K562 (cell line): ENCODE measurements around the gene PCF11. TPM values are rescaled to one million over a fixed set of nuclear protein-coding genes. Genes with fewer than 3 reads are reported as not detected.

ENCODE experiments used
- CBFA2T2 ChIP-seq: fragments of 450-650 bp; conservative IDR thresholded peaks from 2 replicates; pipeline ENCODE4 v1.6.1; 2017; ENCODE audit warnings: mild to moderate bottlenecking
- GABPB2 ChIP-seq: fragments of 250-450 bp; sonication (Bioruptor Pico); conservative IDR thresholded peaks from 2 replicates; pipeline ENCODE4 v1.5.1; 2021; ENCODE audit warnings: mild to moderate bottlenecking
- MAFG ChIP-seq: fragments of 450-650 bp; conservative IDR thresholded peaks from 2 replicates; pipeline ENCODE4 v1.6.1; 2016; ENCODE audit warnings: missing genetic modification characterization, missing compliant biosample characterization
- MAFK ChIP-seq: IDR thresholded peaks from 2 replicates; pipeline ENCODE4 v1.6.1; 2011; ENCODE audit warnings: low read length, improper control_type of control experiment
- SRSF9 ChIP-seq: fragments of 200-400 bp; formaldehyde crosslinking; IDR thresholded peaks from 2 replicates; pipeline ENCODE4 v1.6.1; 2017; ENCODE audit warnings: low read depth, low read length, borderline replicate concordance
- ZBTB7A ChIP-seq: IDR thresholded peaks from 2 replicates; pipeline ENCODE4 v1.6.1; 2011; ENCODE audit warnings: low read depth, mild to moderate bottlenecking, low read length, moderate library complexity, borderline replicate concordance; ENCODE audit not compliant: control insufficient read depth
- ZFX ChIP-seq: sonication (generic); formaldehyde crosslinking; IDR thresholded peaks from 2 replicates; pipeline ENCODE4 v1.8.0; 2022; ENCODE audit warnings: mild to moderate bottlenecking, missing genetic modification reagents, moderate library complexity
- polyA plus RNA-seq, 8 experiments: library from polyadenylated mRNA; depleted of rRNA in 4 of 8; stranded (reverse) in 5 of 8; unstranded in 3 of 8; fragments of >200 nt; fragmentation: Nextera tagmentation in 2 of 8; fragmentation: Illumina TruSeq in 1 of 8; extraction: Ambion mirVana in 2 of 8; extraction: Trizol in 1 of 8; gene quantifications; 2 replicates each; pipeline versions ENCODE4 v1.2.1 to v1.2.3, GENCODE V29; 2011 to 2014; ENCODE audit warnings: inconsistent platforms in 1 of 8, missing spikeins in 1 of 8
- total RNA-seq, 7 experiments: library from RNA; depleted of rRNA in 6 of 7; stranded (reverse); fragments of >200 nt in 6 of 7; fragmentation: Illumina TruSeq in 2 of 7; extraction: Trizol in 2 of 7; gene quantifications; 2 replicates each; pipeline versions ENCODE4 v1.2.1 to v1.2.3, GENCODE V29; 2011 to 2021; ENCODE audit warnings: low replicate concordance in 1 of 7
- TF ChIP-seq, protein P1 (sequence below), 2 experiments: fragments of 450-650 bp; formaldehyde crosslinking in 1 of 2; IDR thresholded peaks; 2 replicates each; pipeline versions ENCODE4 v1.4.0 to v1.6.1; 2014 to 2020; ENCODE audit warnings: mild to moderate bottlenecking in 2 of 2, borderline replicate concordance in 1 of 2, low read depth in 1 of 2
- TF ChIP-seq, protein P2 (sequence below), 3 experiments: fragments of 200-800 bp in 1 of 3; sonication (Bioruptor generic) in 1 of 3; sonication (generic) in 1 of 3; formaldehyde crosslinking in 1 of 3; IDR thresholded peaks; 2 replicates each; pipeline versions ENCODE4 v1.6.1 to v1.8.0; 2016 to 2022; ENCODE audit warnings: mild to moderate bottlenecking in 2 of 3, missing compliant biosample characterization in 2 of 3, missing genetic modification characterization in 2 of 3, missing genetic modification reagents in 1 of 3

Gene PCF11
- total and polyA plus RNA-seq, 9 of the 15 experiments (the other 6 are each of a cell fraction or from before 2014, with no cell fraction given) = 9.3 to 91.6 (median 54.4) TPM

DNA sequence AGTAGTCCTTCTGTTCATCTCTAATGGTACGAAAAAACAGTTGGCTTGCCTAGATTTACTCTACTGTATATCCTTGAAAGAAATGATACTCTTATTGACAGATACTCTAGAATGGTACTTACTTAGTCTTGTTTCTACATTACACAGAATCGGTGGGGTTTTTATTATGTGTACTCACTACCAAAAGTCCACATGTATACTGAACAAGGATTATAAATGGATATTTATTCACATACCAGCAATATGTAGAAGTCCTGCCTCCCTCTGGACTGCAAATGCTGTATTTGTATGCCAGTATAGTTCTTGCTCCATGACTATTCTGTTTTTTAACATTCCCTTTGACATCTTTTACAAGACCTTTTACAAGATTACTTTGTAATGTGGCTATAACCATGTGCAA is 13.9 kb downstream of the PCF11 start (continued):
- TF ChIP-seq, protein P1, sequence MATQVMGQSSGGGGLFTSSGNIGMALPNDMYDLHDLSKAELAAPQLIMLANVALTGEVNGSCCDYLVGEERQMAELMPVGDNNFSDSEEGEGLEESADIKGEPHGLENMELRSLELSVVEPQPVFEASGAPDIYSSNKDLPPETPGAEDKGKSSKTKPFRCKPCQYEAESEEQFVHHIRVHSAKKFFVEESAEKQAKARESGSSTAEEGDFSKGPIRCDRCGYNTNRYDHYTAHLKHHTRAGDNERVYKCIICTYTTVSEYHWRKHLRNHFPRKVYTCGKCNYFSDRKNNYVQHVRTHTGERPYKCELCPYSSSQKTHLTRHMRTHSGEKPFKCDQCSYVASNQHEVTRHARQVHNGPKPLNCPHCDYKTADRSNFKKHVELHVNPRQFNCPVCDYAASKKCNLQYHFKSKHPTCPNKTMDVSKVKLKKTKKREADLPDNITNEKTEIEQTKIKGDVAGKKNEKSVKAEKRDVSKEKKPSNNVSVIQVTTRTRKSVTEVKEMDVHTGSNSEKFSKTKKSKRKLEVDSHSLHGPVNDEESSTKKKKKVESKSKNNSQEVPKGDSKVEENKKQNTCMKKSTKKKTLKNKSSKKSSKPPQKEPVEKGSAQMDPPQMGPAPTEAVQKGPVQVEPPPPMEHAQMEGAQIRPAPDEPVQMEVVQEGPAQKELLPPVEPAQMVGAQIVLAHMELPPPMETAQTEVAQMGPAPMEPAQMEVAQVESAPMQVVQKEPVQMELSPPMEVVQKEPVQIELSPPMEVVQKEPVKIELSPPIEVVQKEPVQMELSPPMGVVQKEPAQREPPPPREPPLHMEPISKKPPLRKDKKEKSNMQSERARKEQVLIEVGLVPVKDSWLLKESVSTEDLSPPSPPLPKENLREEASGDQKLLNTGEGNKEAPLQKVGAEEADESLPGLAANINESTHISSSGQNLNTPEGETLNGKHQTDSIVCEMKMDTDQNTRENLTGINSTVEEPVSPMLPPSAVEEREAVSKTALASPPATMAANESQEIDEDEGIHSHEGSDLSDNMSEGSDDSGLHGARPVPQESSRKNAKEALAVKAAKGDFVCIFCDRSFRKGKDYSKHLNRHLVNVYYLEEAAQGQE (IDR thresholded peaks at IDR 0.05; ENCODE audit: borderline replicate concordance) = no peak
- TF ChIP-seq, protein P1 (CRISPR knock-in tag; IDR thresholded peaks at IDR 0.05; ENCODE audit: low read depth) = no peak
- TF ChIP-seq ZBTB7A (no peak), CBFA2T2 (no peak), MAFG (tag) (no peak), MAFK (no peak), SRSF9 (no peak), ZFX (CRISPR knock-in tag) (no peak), GABPB2 (CRISPR knock-in tag) (no peak)
- TF ChIP-seq, protein P2, sequence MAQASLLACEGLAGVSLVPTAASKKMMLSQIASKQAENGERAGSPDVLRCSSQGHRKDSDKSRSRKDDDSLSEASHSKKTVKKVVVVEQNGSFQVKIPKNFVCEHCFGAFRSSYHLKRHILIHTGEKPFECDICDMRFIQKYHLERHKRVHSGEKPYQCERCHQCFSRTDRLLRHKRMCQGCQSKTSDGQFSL (CRISPR knock-in tag; IDR thresholded peaks at IDR 0.05) = no peak
- TF ChIP-seq, protein P2 (tag; IDR thresholded peaks at IDR 0.05) = no peak
